ENCODE data around the gene MTARC2. TPM values are rescaled to one million over a fixed set of nuclear protein-coding genes. Genes with fewer than 3 reads are reported as not detected.

Gene MTARC2
- polyA plus RNA-seq, 2 of the 4 experiments (the other 2 are of a cell fraction) = 13.5 to 18.4 TPM

GRCh38 chr1:220825819-220826551 lies 77.9 kb downstream of the MTARC2 start:
- Histone ChIP-seq H3K4me2 (no peak overlapping the region), H3K4me3 (no peak overlapping the region), H3K4me1 (0 out of 3 replicates have a peak, but pooled peaks cover 3% of the 10 kb centered on the region), H3K27ac (no peak overlapping the region), H3K9me3 (no peaks in the 10 kb centered on the region)
- CTCF ChIA-PET = interaction anchor here (1.4 kb wide), 1 partner anchor 16 kb away, joined by 4 read pairs; no protein-coding TSS in a partner anchor
- WGBS (ENCODE audit: missing lambda C conversion rate) = 53% methylated on average over 6 of the region's 6 CpGs
- TF ChIP-seq, protein P1, sequence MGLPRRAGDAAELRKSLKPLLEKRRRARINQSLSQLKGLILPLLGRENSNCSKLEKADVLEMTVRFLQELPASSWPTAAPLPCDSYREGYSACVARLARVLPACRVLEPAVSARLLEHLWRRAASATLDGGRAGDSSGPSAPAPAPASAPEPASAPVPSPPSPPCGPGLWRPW (IDR thresholded peaks at IDR 0.05) = no peak
- TF ChIP-seq HOXA7 (CRISPR knock-in tag; IDR thresholded peaks at IDR 0.05) (no peak), PHF8 (IDR thresholded peaks at IDR 0.05; ENCODE audit: borderline replicate concordance, low read depth) (no peak), EHMT2 (IDR thresholded peaks at IDR 0.05; ENCODE audit: low read depth) (no peak)
- ATAC-seq = no peak
- no peak for FAIRE-seq
- no peak for DNase-seq (ENCODE audit: low read depth in 1 of 2, low spot score in 1 of 2)
- POLR2A ChIA-PET = no interaction called here

DNA sequence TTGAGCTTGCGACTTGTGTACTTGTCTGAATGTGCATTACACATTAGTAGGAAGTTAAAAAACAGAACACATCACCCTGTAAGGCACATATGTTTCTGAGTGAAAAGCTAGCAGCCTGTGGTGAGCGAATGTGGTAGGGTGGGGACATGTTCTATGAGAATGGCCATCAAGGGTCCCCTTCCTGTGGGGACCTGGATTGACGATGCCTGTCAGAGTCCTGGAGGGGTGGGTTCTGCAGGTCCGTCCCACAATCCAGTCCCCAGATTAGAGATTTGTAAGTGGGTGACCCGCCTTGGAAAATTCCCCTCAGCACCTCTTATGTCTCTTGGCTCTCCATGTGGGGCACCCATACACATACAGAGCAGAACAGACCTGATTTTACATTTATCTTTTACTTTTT lies 78.6 kb downstream of the MTARC2 start:
- Histone ChIP-seq H3K4me1 (0 out of 3 replicates have a peak, but pooled peaks cover 3% of the 10 kb centered on the region), H3K4me2 (no peak overlapping the region), H3K27ac (no peak overlapping the region), H3K4me3 (no peak overlapping the region), H3K9me3 (no peaks in the 10 kb centered on the region)
- ChIA-PET POLR2A (no interaction called here), CTCF (no interaction called here)
- FAIRE-seq = no peak
- ATAC-seq = no peak
- TF ChIP-seq RAD21 (conservative IDR thresholded peaks at IDR 0.05 in 1 of 2, IDR thresholded peaks at IDR 0.05 in 1 of 2) (no peak), NR3C1 (IDR thresholded peaks at IDR 0.05) (no peak), HOXA7 (CRISPR knock-in tag; IDR thresholded peaks at IDR 0.05) (no peak), USF2 (IDR thresholded peaks at IDR 0.05) (no peak), SMC3 (IDR thresholded peaks at IDR 0.05) (no peak)
- 74% methylated on average over 5 of the region's 5 CpGs for WGBS (ENCODE audit: missing lambda C conversion rate)
- no peak for DNase-seq (ENCODE audit: low read depth in 1 of 2, low spot score in 1 of 2)

- Histone ChIP-seq H3K9me3 (no peaks in the 10 kb centered on the region), H3K4me2 (no peak overlapping the region), H3K4me1 (0 out of 3 replicates have a peak, but pooled peaks cover 3% of the 10 kb centered on the region), H3K27ac (no peak overlapping the region), H3K4me3 (no peak overlapping the region)
- DNase-seq (ENCODE audit: low read depth in 1 of 2, low spot score in 1 of 2) = no peak
- FAIRE-seq = no peak
- WGBS (ENCODE audit: missing lambda C conversion rate) = 54% methylated on average over 4 of the region's 4 CpGs
- no peak for TF ChIP-seq HEYL (CRISPR knock-in tag; IDR thresholded peaks at IDR 0.05)
- TF ChIP-seq, protein P2, sequence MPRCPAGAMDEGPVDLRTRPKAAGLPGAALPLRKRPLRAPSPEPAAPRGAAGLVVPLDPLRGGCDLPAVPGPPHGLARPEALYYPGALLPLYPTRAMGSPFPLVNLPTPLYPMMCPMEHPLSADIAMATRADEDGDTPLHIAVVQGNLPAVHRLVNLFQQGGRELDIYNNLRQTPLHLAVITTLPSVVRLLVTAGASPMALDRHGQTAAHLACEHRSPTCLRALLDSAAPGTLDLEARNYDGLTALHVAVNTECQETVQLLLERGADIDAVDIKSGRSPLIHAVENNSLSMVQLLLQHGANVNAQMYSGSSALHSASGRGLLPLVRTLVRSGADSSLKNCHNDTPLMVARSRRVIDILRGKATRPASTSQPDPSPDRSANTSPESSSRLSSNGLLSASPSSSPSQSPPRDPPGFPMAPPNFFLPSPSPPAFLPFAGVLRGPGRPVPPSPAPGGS (IDR thresholded peaks at IDR 0.05) = no peak
- no peak for TF ChIP-seq ZSCAN20 (CRISPR knock-in tag; IDR thresholded peaks at IDR 0.05)
- no peak for TF ChIP-seq PBX3 (IDR thresholded peaks at IDR 0.05)
- POLR2A ChIA-PET = no interaction called here
- no peak for ATAC-seq
- CTCF ChIA-PET = interaction anchor here (0.5 to 0.6 kb wide), 2 partner anchors 1037 to 1179 kb away, joined by 3 read pairs; no protein-coding TSS in a partner anchor
Measured at GRCh38 chr1:220827445-220828178, 79.5 kb downstream of the MTARC2 start.

DNA sequence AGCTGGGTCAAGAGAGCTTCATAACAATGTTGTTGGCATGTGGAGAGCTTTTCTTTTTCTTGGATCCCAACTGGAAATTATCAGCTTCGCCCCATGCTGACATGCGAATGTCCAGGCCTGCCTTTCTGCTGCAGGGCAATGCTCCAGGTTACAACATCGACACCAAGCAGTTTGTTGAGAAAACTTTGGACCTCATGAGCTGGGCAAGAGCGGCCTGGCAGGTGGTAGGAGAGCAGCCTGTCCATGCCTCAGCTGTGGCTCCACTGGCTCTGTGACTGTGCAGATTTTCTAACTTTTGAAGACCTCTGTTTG lies 80.0 kb downstream of the MTARC2 start:
- WGBS (ENCODE audit: missing lambda C conversion rate) = 65% methylated on average over 4 of the region's 4 CpGs
- DNase-seq (ENCODE audit: low read depth in 1 of 2, low spot score in 1 of 2) (no peak), ATAC-seq (no peak), FAIRE-seq (no peak)
- CTCF ChIA-PET = interaction anchor here (0.5 to 0.6 kb wide), 2 partner anchors 1036 to 1179 kb away, joined by 3 read pairs; no protein-coding TSS in a partner anchor
- TF ChIP-seq CBX2 (IDR thresholded peaks at IDR 0.05; ENCODE audit: borderline replicate concordance, low read depth) (no peak), MAFK (IDR thresholded peaks at IDR 0.05; ENCODE audit: partially characterized antibody) (no peak), CBX8 (IDR thresholded peaks at IDR 0.05) (no peak), TP53 (CRISPR knock-in tag; IDR thresholded peaks at IDR 0.05) (no peak), HDAC2 (IDR thresholded peaks at IDR 0.05) (no peak)
- no peak overlapping the region for H3K4me3 ChIP-seq
- 0 out of 3 replicates have a peak, but pooled peaks cover 3% of the 10 kb centered on the region for H3K4me1 ChIP-seq
- H3K9me3 ChIP-seq = no peaks in the 10 kb centered on the region
- H3K4me2 ChIP-seq = no peak overlapping the region
- H3K27ac ChIP-seq = no peak overlapping the region
- POLR2A ChIA-PET = no interaction called here
